Right lobe of liver (tissue), 6 donors: ENCODE results near the gene HPS1. TPM values are rescaled to one million over a fixed set of nuclear protein-coding genes. Genes with fewer than 3 reads are reported as not detected.

ENCODE experiments used
- ATAC-seq, 4 donors: fragments of 200-7000 bp; cut with Tn5 transposase; one replicate each; pipeline ENCODE4 v1.9.1; 2020; ENCODE audit warnings: mild to moderate bottlenecking in 4 of 4, moderate library complexity in 4 of 4
- DNase-seq, 3 donors: peaks; one replicate each; pipeline ENCODE4 v3.0.0-alpha.2; 2020
- H3K27ac ChIP-seq, 3 donors: fragments of 200-600 bp; one replicate each; pipeline ENCODE4 v1.8.0; 2022
- H3K27me3 ChIP-seq, 2 donors: fragments of 200-600 bp; one replicate each; pipeline ENCODE4 v1.8.0; 2022
- H3K36me3 ChIP-seq, 4 donors: fragments of 200-600 bp; sonication (generic) in 1 of 4; one replicate each; pipeline versions ENCODE4 v1.5.1 to v1.8.0; 2017 to 2022; ENCODE audit warnings: control low read depth in 1 of 4
- H3K4me1 ChIP-seq, 4 donors: fragments of 200-600 bp; sonication (generic) in 1 of 4; one replicate each; pipeline versions ENCODE4 v1.5.1 to v1.8.0; 2017 to 2022; ENCODE audit warnings: control low read depth in 1 of 4
- H3K4me3 ChIP-seq, 3 donors: fragments of 200-600 bp; one replicate each; pipeline ENCODE4 v1.8.0; 2022
- H3K9me3 ChIP-seq, 4 donors: fragments of 200-600 bp; sonication (generic) in 1 of 4; one replicate each; pipeline versions ENCODE4 v1.5.1 to v1.8.0; 2017 to 2022; ENCODE audit warnings: control low read depth in 1 of 4
- CTCF ChIP-seq, 4 donors: fragments of 200-600 bp in 3 of 4; fragments of 450-650 bp in 1 of 4; IDR thresholded peaks; one replicate each; pipeline versions ENCODE4 v1.5.1 to v1.8.0; 2016 to 2022; ENCODE audit warnings: antibody characterized with exemption in 4 of 4, mild to moderate bottlenecking in 2 of 4
- POLR2A ChIP-seq: fragments of 450-650 bp; IDR thresholded peaks from one replicate; pipeline ENCODE4 v1.6.1; 2017; ENCODE audit warnings: antibody characterized with exemption, mild to moderate bottlenecking
- WGBS: methylation state at CpG from one replicate; pipeline ENCODE4 v1.1.6; 2018; ENCODE audit warnings: low coverage, low lambda C conversion rate; ENCODE audit not compliant: insufficient coverage; ENCODE audit errors: missing lambda C conversion rate; 5-methylcytosine and 5-hydroxymethylcytosine counted together
- intact Hi-C, 2 donors: fragments of 100-400 bp; cut with DNase I; formaldehyde crosslinking; loops; one replicate each; pipeline versions ENCODE4 v1.11.2 to v1.14.1; 2022
- total RNA-seq, 6 experiments: library from RNA; depleted of rRNA in 2 of 6; stranded (reverse); fragments of >200 nt in 2 of 6; fragmentation: NEBNext Ultra II Directional in 3 of 6; extraction: Animal tissue kit (Norgen Biotek cat#: 25700) in 3 of 6; gene quantifications; one replicate each; pipeline versions ENCODE4 v1.1.0 to v1.2.4, GENCODE V29; 2016 to 2023
- donor health status: DM: no; HTN: yes; CAD: no.
- donor health status: DM: no; HTN: no; CAD: no.
- donor health status: DM: no; HTN: no; CAD: no.
- donor health status: DM: no; HTN: yes; CAD: no.
- donor health status: DM: no; HTN: yes; CAD: no.

Gene HPS1
- total RNA-seq, 6 experiments from 2014 or later, result 18.2 to 44.5 (median 32.0) TPM

GRCh38 chr10:98423691-98424120 is 23.0 kb downstream of the HPS1 start:
- intact Hi-C loops, result no loop called here
- no peak overlapping the region for H3K4me3 ChIP-seq
- no peak overlapping the region for H3K27ac ChIP-seq
- peaks cover 0 to 19% (median 2%) of the 10 kb centered on the region in 4 donors for H3K36me3 ChIP-seq
- no peak for TF ChIP-seq POLR2A
- no peak for TF ChIP-seq CTCF (IDR thresholded peaks at IDR 0.05)
- H3K4me1 ChIP-seq, result peaks cover 0 to 27% (median 12%) of the 10 kb centered on the region in 4 donors
- H3K27me3 ChIP-seq, result no peaks in the 10 kb centered on the region
- ATAC-seq (no peak), DNase-seq (no peak)
- no peaks in the 10 kb centered on the region for H3K9me3 ChIP-seq
- 90% methylated on average over 4 of the region's 9 CpGs for WGBS

- Histone ChIP-seq H3K9me3 (no peaks in the 10 kb centered on the region), H3K4me3 (no peak overlapping the region), H3K4me1 (peaks cover 0 to 32% (median 14%) of the 10 kb centered on the region in 4 donors), H3K36me3 (peaks cover 0 to 5% (median 2%) of the 10 kb centered on the region in 4 donors), H3K27ac (no peak overlapping the region), H3K27me3 (no peaks in the 10 kb centered on the region)
- WGBS, result 89% methylated on average over 6 of the region's 10 CpGs
- intact Hi-C loops, result no loop called here
- TF ChIP-seq CTCF (IDR thresholded peaks at IDR 0.05) (no peak), POLR2A (no peak)
- DNase-seq, result no peak
- no peak for ATAC-seq
Observed at GRCh38 chr10:98422182-98422581, 24.6 kb downstream of the HPS1 start.

- Histone ChIP-seq H3K36me3 (peaks cover 0 to 5% (median 2%) of the 10 kb centered on the region in 4 donors), H3K27ac (peak overlapping the region; percentile 70 to 78 (median 77)), H3K4me1 (peaks cover 0 to 33% (median 15%) of the 10 kb centered on the region in 4 donors), H3K4me3 (peak overlapping the region in 1 of 3 donors; percentile 50), H3K9me3 (no peaks in the 10 kb centered on the region), H3K27me3 (no peaks in the 10 kb centered on the region)
- DNase-seq (peak; percentile 73 to 87 (median 82)), ATAC-seq (peak; percentile 72 to 79 (median 77))
- intact Hi-C loops, result no loop called here
- TF ChIP-seq POLR2A (peak; percentile 76), CTCF (IDR thresholded peaks at IDR 0.05) (no peak)
- WGBS, result 47% methylated on average over 6 of the region's 9 CpGs
Observed at GRCh38 chr10:98420786-98421185, 25.9 kb downstream of the HPS1 start.

GRCh38 chr10:98419469-98420261 is 27.1 kb downstream of the HPS1 start:
- Histone ChIP-seq H3K4me1 (peaks cover 0 to 39% (median 18%) of the 10 kb centered on the region in 4 donors), H3K4me3 (peak overlapping the region in 2 of 3 donors; percentile 16 to 50), H3K9me3 (no peaks in the 10 kb centered on the region), H3K27me3 (no peaks in the 10 kb centered on the region), H3K36me3 (peaks cover 0 to 5% (median 2%) of the 10 kb centered on the region in 4 donors), H3K27ac (peak overlapping the region; percentile 70 to 78 (median 77))
- 37% methylated on average over 14 of the region's 17 CpGs for WGBS
- TF ChIP-seq CTCF (IDR thresholded peaks at IDR 0.05), result no peak
- peak; percentile 35 for TF ChIP-seq POLR2A
- intact Hi-C loops, result no loop called here
- DNase-seq (peak; percentile 83 to 91 (median 90)), ATAC-seq (peak; percentile 55 to 77 (median 62))
